Kasumi-1 (cell line): Measurements from ENCODE around the gene USP8.
"Not testable (repeated sequence)": the region's sequence is repeated elsewhere in the genome, so short reads cannot be mapped to it uniquely, and the experiment has no call there.

ENCODE experiments used
- DNase-seq, 2 experiments: peaks; one replicate each; lab custom pipeline; 2025; lab: John Stamatoyannopoulos, UW

The USP8 gene

GRCh38 chr15:50440932-50441331 lies 16.7 kb downstream of the USP8 start:
- no peak for DNase-seq

- no peak for DNase-seq
These were observed 28.7 kb downstream of the USP8 start for GRCh38 chr15:50452927-50453326.

- no peak for DNase-seq
These were observed 34.3 kb downstream of the USP8 start for GRCh38 chr15:50458348-50459112.

- DNase-seq: no peak
These were observed 39.5 kb downstream of the USP8 start for GRCh38 chr15:50463423-50464358.

- DNase-seq: no peak
These were observed 46.9 kb downstream of the USP8 start for GRCh38 chr15:50471072-50471471.

GRCh38 chr15:50476143-50476542 lies 51.9 kb downstream of the USP8 start:
- DNase-seq: no peak

- DNase-seq: no peak
These were observed 60.6 kb downstream of the USP8 start for GRCh38 chr15:50484781-50485180.

GRCh38 chr15:50485389-50485788 lies 61.2 kb downstream of the USP8 start:
- no peak for DNase-seq

- DNase-seq: no peak
These were observed 63.1 kb downstream of the USP8 start for GRCh38 chr15:50487287-50487686.

GRCh38 chr15:50493625-50494024 lies 69.4 kb downstream of the USP8 start:
- no peak for DNase-seq

- DNase-seq: not testable (repeated sequence)
These were observed 70.3 kb downstream of the USP8 start for GRCh38 chr15:50494547-50494946.

GRCh38 chr15:50496692-50497091 lies 72.5 kb downstream of the USP8 start:
- DNase-seq: no peak

- no peak for DNase-seq
These were observed 76.1 kb downstream of the USP8 start for GRCh38 chr15:50500352-50500751.

- DNase-seq: no peak
These were observed 77.6 kb downstream of the USP8 start for GRCh38 chr15:50501815-50502214.

- DNase-seq: no peak
These were observed 78.9 kb downstream of the USP8 start for GRCh38 chr15:50503144-50503543.

- DNase-seq: not testable (repeated sequence)
These were observed 81.5 kb downstream of the USP8 start for GRCh38 chr15:50505656-50506055.

GRCh38 chr15:50506121-50506520 lies 81.9 kb downstream of the USP8 start:
- DNase-seq: no peak

GRCh38 chr15:50513001-50513400 lies 88.8 kb downstream of the USP8 start:
- DNase-seq: no peak

- no peak for DNase-seq
These were observed 95.7 kb downstream of the USP8 start for GRCh38 chr15:50519740-50520425.

GRCh38 chr15:50523851-50524251 lies 99.6 kb downstream of the USP8 start:
- DNase-seq: no peak

GRCh38 chr15:50531163-50531562 lies 107.0 kb downstream of the USP8 start:
- DNase-seq: no peak

- DNase-seq: no peak
These were observed 107.6 kb downstream of the USP8 start for GRCh38 chr15:50531766-50532165.

GRCh38 chr15:50542887-50543210 lies 118.6 kb downstream of the USP8 start:
- DNase-seq: no peak
